Muscle layer of duodenum (tissue), 2 donors: Measurements from ENCODE around the gene CLIC4.
A peak's percentile ranks its signal among the peaks of the same experiment; 100 is the strongest.

Experiments
- H3K27ac ChIP-seq: one replicate; pipeline ENCODE4 v1.7.0; 2013; ENCODE audit warnings: mild to moderate bottlenecking, low read length
- H3K27me3 ChIP-seq: one replicate; pipeline ENCODE4 v1.7.0; 2013; ENCODE audit warnings: low read depth, mild to moderate bottlenecking, control low read depth, low read length
- H3K36me3 ChIP-seq, 2 donors: one replicate each; pipeline ENCODE4 v1.7.0; 2013; ENCODE audit warnings: low read length in 2 of 2, control low read depth in 1 of 2, mild to moderate bottlenecking in 1 of 2; ENCODE audit not compliant: insufficient read depth in 2 of 2, control insufficient read depth in 1 of 2
- H3K4me1 ChIP-seq, 2 donors: one replicate each; pipeline ENCODE4 v1.7.0; 2013; ENCODE audit warnings: low read length in 2 of 2, mild to moderate bottlenecking in 2 of 2, control low read depth in 1 of 2, moderate library complexity in 1 of 2; ENCODE audit not compliant: insufficient read depth in 2 of 2, control insufficient read depth in 1 of 2
- H3K4me3 ChIP-seq, 2 donors: one replicate each; pipeline ENCODE4 v1.7.0; 2013; ENCODE audit warnings: low read length in 2 of 2, low read depth in 1 of 2, mild to moderate bottlenecking in 1 of 2
- H3K9me3 ChIP-seq, 2 donors: one replicate each; pipeline ENCODE4 v1.7.0; 2013; ENCODE audit warnings: low read length in 2 of 2, control low read depth in 1 of 2, mild to moderate bottlenecking in 1 of 2; ENCODE audit not compliant: control insufficient read depth in 1 of 2
- donor health status: healthy.

The CLIC4 gene

GRCh38 chr1:24707687-24708086, 37.6 kb upstream of the CLIC4 start:
- H3K9me3 ChIP-seq, result no peaks in the 10 kb centered on the region
- no peaks in the 10 kb centered on the region for H3K27me3 ChIP-seq

GRCh38 chr1:24708938-24709337, 36.3 kb upstream of the CLIC4 start:
- Histone ChIP-seq H3K4me3 (no peak overlapping the region), H3K27ac (no peak overlapping the region), H3K9me3 (no peaks in the 10 kb centered on the region), H3K27me3 (no peaks in the 10 kb centered on the region), H3K36me3 (no peaks in the 10 kb centered on the region), H3K4me1 (peaks cover 7 to 12% of the 10 kb centered on the region in 2 donors)

More at GRCh38 chr1:24707687-24708086, 37.6 kb upstream of the CLIC4 start:
- Histone ChIP-seq H3K4me3 (no peak overlapping the region), H3K4me1 (peaks cover 7 to 12% of the 10 kb centered on the region in 2 donors), H3K36me3 (no peaks in the 10 kb centered on the region), H3K27ac (no peak overlapping the region)

DNA sequence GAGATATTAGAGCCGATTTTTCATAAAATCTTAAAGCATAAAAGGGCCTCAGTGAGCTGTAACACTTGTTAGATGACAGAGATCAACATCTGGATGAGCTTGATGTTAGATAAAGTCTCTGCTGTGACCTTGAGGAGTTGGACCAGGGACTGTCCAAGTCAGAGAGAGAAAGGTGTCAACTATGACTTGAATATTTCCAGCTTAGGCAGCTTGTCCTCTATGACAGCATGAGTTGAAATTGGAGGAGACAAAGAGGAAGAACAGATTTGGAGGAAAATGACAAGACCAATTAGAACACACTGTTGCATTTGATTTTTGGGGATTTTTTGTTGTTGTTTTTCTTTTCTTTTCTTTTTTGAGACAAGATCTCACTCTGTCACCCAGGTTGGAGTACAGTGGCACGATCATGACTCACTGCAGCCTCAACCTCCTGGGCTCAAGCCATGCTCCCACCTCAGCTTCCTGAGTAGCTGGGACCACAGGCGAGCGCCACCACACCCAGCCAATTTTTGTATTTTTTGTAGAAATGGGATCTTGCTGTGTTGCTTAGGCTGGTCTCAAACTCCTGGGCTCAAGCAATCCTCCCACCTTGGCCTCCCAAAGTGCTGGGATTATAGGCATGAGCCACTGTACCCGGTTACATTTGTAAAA, 35.3 kb upstream of the CLIC4 start:
- Histone ChIP-seq H3K4me3 (no peak overlapping the region), H3K36me3 (no peaks in the 10 kb centered on the region), H3K27me3 (no peaks in the 10 kb centered on the region), H3K27ac (no peak overlapping the region), H3K4me1 (peaks cover 7 to 10% of the 10 kb centered on the region in 2 donors), H3K9me3 (no peaks in the 10 kb centered on the region)

- no peaks in the 10 kb centered on the region for H3K4me1 ChIP-seq
- H3K4me3 ChIP-seq, result no peak overlapping the region
- H3K9me3 ChIP-seq, result no peaks in the 10 kb centered on the region
- no peaks in the 10 kb centered on the region for H3K36me3 ChIP-seq
- no peak overlapping the region for H3K27ac ChIP-seq
- no peaks in the 10 kb centered on the region for H3K27me3 ChIP-seq
These were observed 33.9 kb upstream of the CLIC4 start for GRCh38 chr1:24711329-24711728.

DNA sequence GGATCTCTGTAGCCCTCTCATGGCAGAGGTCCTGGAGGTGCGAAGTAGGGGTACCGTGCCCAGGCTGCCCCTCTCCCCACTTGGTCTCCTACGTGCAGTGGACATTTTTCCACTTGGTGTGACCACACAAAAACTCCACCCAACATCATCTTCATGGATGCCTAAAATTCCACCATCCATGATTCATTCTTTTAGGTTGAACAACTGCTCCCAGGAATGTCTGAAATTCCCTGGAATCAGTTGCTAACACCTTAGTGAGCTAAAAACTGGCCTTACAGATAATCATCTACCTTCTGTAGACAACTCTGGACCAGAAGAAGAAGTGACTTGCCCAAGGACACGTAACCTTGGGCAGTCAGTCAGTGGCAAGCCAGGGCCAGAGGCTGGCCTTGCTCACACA, 32.1 kb upstream of the CLIC4 start:
- H3K4me3 ChIP-seq, result no peak overlapping the region
- H3K9me3 ChIP-seq, result no peaks in the 10 kb centered on the region
- H3K27me3 ChIP-seq, result no peaks in the 10 kb centered on the region
- H3K36me3 ChIP-seq, result no peaks in the 10 kb centered on the region
- no peak overlapping the region for H3K27ac ChIP-seq
- no peaks in the 10 kb centered on the region for H3K4me1 ChIP-seq

GRCh38 chr1:24713736-24714135, 31.5 kb upstream of the CLIC4 start:
- Histone ChIP-seq H3K4me3 (no peak overlapping the region), H3K27ac (no peak overlapping the region), H3K36me3 (no peaks in the 10 kb centered on the region), H3K4me1 (no peaks in the 10 kb centered on the region), H3K27me3 (no peaks in the 10 kb centered on the region), H3K9me3 (no peaks in the 10 kb centered on the region)

- Histone ChIP-seq H3K4me3 (no peak overlapping the region), H3K4me1 (no peaks in the 10 kb centered on the region)
These were observed 30.3 kb upstream of the CLIC4 start for GRCh38 chr1:24714859-24715520.

GRCh38 chr1:24715658-24716057, 29.6 kb upstream of the CLIC4 start:
- H3K36me3 ChIP-seq, result no peaks in the 10 kb centered on the region
- no peaks in the 10 kb centered on the region for H3K27me3 ChIP-seq
- H3K4me1 ChIP-seq, result no peaks in the 10 kb centered on the region
- no peak overlapping the region for H3K27ac ChIP-seq
- no peak overlapping the region for H3K4me3 ChIP-seq
- no peaks in the 10 kb centered on the region for H3K9me3 ChIP-seq

More at GRCh38 chr1:24714859-24715520, 30.3 kb upstream of the CLIC4 start:
- H3K27me3 ChIP-seq, result no peaks in the 10 kb centered on the region
- no peaks in the 10 kb centered on the region for H3K9me3 ChIP-seq
- H3K27ac ChIP-seq, result no peak overlapping the region
- no peaks in the 10 kb centered on the region for H3K36me3 ChIP-seq

GRCh38 chr1:24717887-24718650, 27.2 kb upstream of the CLIC4 start:
- Histone ChIP-seq H3K9me3 (no peaks in the 10 kb centered on the region), H3K27ac (no peak overlapping the region), H3K36me3 (no peaks in the 10 kb centered on the region), H3K4me1 (no peaks in the 10 kb centered on the region), H3K27me3 (no peaks in the 10 kb centered on the region), H3K4me3 (no peak overlapping the region)

- no peaks in the 10 kb centered on the region for H3K27me3 ChIP-seq
- H3K9me3 ChIP-seq, result no peaks in the 10 kb centered on the region
- H3K4me3 ChIP-seq, result no peak overlapping the region
- H3K36me3 ChIP-seq, result no peaks in the 10 kb centered on the region
- no peaks in the 10 kb centered on the region for H3K4me1 ChIP-seq
- peak overlapping the region; percentile 36 for H3K27ac ChIP-seq
These were observed 25.1 kb upstream of the CLIC4 start for GRCh38 chr1:24720152-24720551.

GRCh38 chr1:24721533-24721932, 23.7 kb upstream of the CLIC4 start:
- Histone ChIP-seq H3K4me3 (no peak overlapping the region), H3K36me3 (no peaks in the 10 kb centered on the region), H3K27ac (no peak overlapping the region), H3K9me3 (no peaks in the 10 kb centered on the region), H3K4me1 (no peaks in the 10 kb centered on the region), H3K27me3 (no peaks in the 10 kb centered on the region)
